NCI-H748 treated with DMSO at 0.1 percent for 48 hours (cell line): ENCODE data around the gene FOXP1.
A peak's percentile ranks its signal among the peaks of the same experiment; 100 is the strongest.

Experiments used
- DNase-seq: peaks from one replicate; lab custom pipeline; 2025; lab: John Stamatoyannopoulos, UW

FOXP1 gene

DNA sequence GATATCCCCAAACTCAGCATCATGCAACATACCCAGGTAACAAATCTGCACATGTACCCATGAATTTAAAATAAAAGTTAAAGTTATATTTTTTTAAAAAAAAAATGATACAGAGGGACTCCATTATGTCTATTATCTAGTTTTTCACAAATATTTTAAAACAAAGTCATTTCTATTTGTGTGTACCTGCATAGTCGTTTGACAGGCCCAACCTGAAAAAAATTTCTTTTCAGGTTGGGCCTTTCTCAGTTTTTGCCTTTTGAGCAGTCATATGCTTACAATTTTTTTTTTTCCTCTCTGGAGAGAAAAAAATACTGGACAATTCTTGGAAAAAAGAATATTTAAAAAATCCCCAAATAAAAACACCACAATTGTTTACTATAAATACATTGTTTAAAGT, 459.5 kb downstream of the FOXP1 start:
- DNase-seq = no peak

DNA sequence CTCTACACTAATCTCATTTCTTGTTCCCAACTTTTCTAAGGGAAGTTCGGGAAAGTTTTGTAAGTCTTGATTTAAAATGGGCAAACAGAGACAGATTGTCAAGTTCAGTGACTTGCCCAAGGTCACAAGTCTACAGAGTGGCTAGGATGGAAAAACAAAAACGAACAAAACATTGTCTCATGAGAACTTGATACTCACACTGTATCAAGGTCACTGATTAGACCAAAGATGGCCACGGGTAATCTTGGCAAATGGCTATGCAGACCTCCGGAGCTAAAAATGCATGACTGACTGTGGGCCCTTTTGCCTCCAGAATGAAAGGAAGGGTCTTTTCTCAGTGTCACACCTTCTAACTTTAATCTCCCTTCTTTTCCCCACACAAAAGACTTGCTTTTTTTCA, 460.9 kb downstream of the FOXP1 start:
- DNase-seq = no peak

DNA sequence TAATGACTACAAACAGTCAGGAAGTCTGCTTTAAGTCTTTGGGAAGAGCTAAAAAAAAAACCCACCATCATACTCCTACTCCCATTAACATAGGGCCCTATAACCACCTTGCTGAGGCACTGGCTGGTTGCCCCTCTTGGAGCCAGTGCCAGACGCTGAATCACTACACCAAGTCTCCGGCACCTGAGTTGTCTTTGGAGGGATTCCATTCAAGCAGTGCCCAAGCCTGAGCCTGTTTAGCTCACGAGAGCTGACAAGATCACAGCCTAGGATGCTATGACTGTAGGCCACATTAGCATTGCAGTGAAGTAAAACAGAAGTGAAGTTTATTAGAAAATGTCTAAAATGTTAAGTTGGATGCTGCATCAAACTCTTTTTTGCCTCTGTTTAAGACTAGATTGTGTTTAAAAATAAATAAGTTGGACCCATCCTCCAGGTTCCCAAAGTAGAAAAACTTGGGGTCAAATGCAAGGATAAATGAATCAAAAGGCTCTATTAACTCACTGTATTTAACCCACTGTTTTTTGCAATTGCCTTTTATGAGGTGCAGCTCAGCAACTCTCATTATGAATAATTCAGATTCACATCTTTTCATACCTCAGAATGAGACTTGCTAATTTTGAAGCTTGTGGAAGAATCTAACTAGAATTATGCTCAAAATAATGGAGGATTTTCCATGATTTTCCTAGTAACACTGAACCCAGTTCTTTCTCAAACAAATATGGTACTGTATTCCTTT, 461.9 kb downstream of the FOXP1 start:
- no peak for DNase-seq

DNA sequence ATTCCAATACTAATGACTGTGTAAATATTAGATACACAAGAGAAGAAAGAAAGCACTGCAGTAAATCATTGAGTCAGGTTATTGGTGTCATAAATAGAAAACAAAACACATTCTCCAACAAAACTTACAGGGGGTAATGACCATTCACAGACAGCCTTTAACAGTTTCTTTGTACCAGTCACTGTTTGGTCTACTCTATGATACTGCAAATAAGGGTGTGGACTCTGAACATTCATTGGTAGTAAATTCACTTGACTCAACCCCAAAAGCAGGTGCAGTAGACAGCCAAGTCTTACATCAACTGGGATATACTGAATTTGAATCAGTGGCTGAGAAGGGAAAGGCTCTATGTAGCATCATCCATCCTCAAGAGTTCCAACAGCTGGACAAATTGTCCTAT, 463.5 kb downstream of the FOXP1 start:
- peak; percentile 48 for DNase-seq

DNA sequence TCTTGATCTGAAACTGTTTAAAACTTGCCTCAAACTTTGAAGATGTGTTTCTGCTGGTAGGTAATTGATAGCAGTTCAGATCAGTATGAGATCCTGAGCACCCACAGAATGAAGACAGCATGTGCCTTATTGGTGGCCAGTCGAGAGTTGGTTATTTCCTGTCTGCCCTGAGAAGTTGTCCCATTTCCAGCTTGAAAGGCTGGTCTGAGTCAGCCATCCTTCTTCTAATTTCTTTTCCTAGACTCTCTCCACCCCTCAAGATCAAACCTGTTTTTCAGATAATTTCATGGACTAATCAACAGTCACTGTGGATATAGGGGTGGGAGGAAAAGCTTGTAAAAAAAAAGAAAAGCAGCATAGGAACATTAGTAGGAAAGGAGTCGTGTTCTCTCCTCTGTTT, 464.4 kb downstream of the FOXP1 start:
- no peak for DNase-seq

DNA sequence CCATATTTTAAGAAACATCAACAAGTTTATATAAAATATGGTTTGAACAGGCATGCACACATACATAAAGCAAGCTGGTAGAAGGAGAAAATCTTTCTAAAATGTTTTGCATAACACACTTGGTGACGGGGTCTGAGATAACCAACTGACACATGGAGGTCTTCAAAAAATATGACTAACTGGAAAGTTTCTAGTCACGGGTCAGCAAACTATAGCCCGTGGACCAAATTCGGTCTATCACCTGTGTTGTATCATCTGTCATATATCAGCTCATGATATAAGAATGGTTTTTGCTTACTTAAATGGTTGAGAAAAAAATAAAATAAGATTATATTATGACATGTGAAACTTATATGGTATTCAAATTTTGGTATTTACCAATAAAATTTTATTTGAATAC, 465.1 kb downstream of the FOXP1 start:
- DNase-seq = no peak

DNA sequence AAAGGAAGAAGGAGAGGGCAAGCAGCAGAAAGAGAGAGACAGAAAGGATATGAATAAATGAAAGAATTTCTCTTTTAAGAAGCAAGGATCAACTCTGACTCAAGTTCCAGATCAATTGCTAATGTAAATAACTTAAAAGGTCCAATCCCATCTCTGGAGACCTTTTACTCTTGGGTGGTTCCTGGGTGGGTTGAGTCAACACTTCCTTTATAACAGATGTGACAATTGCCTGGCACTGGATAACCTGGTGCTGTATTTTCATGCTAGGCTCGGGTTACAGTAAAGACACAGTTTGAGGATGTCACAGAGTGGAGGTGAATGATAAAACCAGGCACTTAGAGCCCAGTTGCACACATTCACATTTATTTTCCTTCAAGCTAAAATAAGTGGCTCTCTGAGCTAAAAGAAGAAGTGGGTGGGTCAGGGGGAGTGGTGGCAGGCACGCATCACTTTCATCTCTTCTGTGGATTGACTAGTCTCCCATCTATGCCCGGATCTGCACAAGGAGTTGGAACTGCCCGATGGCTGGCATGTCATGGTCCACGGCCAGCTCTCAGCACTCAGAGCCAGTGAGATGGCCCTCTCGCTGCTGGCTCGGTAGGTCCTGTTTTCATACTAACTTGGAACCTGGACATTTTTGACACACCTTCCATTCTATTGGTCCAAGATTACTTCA, 465.8 kb downstream of the FOXP1 start:
- DNase-seq = peak; percentile 65

DNA sequence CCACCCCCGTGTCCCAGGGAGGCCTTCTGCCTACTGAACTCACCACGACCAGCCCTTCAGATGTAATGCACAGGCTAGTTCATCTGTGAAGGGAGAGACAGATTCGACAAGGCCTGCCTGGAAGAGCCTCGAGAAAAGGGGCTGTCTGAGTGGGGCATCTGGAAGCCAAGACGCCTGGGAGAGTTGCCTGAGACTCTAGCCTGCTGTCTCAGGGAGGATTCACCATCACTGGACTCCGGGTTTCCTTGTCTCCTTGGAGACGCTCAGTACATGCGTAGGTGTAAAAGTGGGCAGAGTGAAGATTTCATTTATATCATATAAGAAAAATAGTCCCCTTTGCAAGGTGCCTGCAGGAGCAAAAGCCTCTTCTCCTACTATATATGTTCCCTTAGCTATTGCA, 468.9 kb downstream of the FOXP1 start:
- DNase-seq = no peak

DNA sequence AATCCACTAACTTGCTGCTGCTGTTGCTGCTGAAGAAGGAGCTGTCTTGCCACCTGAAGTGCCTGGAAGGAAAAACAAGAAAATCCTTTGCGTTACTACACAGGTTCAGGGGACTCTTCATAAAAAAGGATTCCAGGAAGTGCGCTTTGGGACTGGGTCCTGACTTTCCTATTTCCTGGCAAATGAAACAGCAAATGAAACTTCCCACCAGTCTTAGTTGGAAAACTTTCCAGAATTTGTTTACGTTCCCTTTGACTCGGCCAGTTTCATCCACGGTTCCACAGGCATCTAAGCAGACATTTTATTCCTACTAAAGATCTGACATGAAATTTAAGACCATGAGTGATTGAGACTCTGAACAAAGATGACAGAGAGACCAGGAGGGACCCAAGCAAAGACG, 471.0 kb downstream of the FOXP1 start:
- no peak for DNase-seq

DNA sequence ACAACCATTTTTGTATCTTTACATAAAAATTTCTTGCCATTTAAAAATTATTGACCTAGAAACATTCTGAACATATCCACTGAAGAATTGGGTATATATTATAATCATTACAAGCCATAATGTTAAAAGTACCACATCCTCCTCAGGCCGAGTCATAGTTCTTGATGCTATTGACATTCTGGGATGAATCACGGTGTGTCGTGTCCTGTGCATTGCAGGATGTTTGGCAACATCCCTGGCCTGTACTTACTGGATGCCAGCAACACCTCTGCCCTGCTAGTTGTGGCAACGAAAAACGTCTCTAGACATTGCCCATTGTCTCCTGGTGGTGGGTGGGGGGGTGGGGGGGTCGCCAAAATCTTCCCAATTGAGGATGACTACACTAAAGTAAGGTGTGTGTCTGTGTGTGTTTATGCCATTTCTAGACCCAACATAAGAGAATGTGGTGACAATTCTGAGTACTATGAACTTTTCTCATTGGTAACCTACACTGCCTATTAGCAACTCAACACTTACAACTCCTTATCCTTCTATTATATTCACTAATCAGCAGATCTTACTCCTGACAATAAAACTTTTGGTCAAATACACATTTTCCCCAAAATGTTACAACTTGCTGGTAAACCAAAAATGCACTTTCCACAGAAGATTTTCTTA, 471.6 kb downstream of the FOXP1 start:
- no peak for DNase-seq

DNA sequence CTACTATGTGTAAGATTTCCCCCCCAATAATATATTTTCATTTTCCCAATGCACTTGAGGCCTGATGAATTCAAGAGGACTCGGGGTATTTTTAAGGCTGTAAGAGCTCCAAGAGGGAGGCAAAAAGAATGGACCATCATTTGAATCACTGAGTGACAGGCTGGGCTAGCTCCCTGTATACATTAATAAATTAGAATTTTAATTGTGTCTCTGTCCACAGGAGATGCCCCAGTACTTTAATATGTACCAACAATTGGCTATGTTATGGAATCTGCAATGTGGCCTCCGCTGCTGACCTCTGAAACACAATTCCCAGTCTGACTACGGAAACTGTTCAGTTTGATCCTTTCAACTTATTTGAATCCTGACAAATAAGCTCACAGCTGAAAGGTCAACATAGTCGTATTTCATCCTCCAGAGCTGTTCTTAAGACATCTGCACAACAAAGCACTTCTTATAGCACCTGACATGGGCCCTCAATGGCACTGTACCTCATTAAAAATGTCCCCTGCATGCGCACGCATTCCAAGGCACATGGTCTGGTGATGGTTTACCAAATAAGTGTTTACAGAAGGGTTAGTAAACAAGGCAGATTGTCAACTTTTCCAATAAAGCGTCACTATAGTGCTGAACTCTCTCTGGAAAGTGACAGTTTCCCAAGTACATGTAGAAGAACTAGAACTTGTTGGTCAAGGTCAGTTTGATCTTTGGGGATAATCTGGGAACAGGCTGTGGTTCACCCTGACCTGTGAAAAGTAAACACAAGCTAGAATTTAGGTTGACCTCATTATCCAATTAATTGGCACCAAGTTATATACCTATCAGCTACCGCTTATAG, 472.9 kb downstream of the FOXP1 start:
- DNase-seq = no peak

DNA sequence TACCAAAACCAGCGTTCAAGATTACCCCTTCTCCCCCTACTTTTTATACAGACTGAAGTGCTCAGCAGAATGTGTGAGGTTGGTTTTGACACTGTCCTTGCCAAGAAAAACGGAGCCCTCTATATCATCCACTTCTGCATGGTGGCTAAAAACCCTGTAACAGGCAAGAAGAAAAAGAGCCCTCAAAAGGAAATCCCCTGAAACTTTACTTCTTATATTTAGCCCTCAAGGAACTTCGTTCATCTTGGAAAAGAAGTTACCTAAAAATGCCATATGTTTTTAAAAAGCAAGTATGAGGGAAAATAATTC, 473.6 kb downstream of the FOXP1 start:
- no peak for DNase-seq

DNA sequence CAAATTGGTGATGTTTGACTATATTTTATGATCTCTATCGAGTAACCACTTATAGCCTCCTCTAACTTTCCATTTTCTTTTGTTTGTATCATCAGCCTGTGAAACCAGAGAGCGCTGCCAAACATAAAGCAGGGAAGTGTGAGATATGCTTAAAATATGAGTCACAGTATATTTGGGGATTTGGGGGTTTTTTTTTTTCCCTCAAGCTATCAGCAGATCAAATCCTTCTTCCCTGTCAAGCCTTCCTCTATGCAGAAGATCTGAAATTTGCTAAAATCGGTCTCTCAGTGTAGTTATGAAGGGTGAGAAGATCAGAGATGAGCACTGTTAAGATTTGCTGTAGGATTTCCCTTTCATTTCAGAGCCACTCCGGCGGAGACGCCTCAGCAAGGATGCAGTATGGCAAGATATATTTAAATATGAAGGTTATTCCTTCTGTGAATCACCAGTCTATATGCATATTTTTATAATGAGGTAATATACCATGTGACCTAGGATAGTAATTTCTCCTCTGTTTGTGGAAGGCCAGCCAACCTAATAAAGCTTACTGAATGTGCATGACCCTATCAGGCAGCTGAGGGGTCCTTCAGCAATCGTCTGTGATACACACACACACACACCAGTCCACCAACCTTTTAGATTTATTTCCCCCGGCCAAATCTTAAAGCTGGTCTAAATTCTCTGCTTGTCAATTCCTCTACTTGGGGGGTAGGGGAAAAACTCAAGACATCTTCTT, 474.1 kb downstream of the FOXP1 start:
- no peak for DNase-seq

DNA sequence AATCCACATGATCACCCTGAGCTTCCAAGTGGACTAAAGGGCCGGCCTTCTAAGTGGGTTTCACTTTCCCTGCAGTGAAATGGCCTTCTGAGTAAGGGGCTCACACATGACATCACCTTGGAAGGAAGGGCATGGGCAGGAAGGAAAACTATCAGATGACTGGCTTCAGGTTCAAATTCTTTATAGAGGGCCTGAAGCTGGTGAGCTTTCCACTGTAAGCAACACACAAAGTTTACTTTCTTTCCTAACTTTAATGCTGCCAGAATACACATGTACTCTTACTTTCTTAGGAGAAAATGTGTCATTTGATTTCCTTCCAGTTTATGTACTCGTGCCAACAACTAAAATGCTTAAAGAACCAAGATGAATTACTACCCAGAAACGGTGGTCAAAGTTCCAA, 475.6 kb downstream of the FOXP1 start:
- no peak for DNase-seq

DNA sequence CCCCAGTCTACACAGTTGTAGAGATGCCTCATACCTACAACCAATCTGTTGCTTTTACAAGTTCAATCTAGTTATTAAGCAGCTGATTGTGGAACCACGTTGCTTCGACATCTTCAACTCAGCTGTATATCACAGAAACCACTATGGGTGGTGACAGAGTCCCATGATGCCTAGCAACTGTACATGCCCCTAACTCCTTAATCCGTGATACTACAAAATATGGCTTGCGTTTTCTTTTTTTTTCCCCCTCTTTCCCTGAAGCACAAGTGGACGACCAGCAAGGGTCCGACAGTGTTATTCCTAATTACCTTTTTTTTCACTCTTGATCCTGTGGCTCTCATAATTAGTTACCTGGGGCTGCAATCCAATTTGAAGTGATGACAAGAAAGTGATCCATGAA, 478.6 kb downstream of the FOXP1 start:
- DNase-seq = peak; percentile 19

DNA sequence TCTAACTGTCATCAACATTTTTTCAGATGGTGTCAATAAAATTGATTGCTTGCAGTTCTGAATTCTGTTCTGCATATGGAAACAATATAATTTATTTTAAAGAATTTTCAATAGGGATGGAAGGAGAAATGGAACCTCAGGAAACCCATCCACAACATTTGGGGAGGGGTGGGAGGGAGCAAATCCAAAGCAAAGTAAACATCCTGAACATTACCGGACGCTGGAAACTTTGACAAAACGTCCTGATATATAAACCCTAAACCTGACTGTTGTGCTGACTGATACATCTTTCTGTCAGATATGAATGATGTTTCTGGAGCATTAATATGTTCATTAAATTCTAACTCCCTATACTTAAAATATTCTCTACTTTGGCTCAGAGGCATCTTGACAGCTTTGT, 479.0 kb downstream of the FOXP1 start:
- no peak for DNase-seq

DNA sequence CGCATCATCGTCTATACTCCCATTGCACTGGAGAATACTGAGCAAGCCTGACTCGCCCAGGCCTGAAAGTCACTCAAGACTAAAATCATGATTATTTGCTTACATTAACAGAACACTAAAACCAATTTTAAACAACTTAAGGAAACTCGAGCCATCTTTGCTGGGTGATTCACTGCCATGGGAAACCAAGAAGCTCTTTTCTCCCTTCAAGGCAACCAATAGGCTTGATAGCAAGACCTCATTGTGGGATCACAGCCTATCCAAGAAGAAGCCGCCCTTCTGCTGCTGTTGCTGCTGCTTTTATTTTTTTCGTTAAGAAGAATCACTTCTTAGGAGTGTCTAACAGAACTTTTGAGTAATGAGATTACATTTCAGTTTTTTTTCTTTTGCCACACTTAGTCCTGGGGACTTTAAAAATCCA, 479.4 kb downstream of the FOXP1 start:
- DNase-seq = no peak

DNA sequence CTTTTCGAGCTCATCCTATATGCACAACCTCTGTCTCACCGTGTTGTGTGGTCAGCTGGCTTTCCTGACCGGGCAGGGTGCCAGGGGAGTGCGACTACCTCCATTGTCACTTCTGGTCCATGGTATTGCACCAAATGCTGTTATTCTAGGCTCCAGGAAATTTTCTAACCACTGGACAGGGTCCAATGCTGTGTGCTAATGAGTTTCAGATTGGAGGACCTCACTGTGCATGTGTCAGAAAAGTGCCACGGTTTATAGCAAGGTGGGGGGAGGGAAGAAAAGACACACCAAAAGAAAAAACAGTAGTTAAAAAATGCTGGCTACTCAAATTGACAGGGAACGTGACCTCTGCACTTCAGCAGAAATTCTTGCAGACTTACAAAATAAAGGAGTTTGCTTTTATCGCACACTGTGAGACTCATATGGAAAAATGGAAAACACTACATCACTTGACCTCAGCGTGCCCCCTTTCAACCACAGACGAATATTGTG, 480.1 kb downstream of the FOXP1 start:
- peak; percentile 60 for DNase-seq

DNA sequence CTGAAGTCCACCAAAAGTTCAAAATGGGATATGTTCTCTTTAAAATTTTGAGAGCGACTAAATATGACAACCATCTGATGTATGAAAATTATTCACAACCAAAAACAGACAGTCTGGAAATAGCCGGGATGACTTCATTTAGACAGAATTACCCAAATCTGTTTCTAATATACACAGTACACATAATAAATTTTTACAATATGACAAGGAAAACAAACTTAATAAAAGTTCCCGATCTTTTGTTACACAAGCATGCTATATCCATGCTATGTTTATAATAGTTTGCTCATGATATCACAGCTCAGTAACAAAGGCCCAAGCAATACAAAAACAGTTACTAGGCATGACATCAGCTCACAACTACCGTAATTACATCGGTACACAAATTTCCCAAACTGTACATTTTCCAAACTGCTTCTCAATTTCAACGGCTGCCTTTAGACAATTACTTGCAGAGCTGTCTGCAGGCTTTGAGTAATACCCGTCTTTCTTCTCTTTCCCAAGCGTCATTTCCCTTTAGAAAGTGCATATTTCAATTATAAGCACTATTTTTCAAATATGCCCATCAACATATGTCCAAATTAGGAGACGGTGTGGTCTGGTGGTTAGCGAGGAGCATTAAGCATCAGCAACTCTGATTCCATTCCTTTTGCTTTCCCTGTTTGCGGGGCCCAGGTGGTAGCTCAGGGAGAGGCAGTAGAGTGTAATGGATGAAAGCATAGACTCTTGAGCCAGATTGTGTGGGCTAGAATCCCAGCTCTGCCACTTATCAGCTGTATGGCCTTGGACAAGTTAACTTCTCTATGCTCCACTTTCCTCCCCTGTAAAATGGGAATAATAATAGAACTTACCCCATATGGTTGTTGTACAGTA, 481.2 kb downstream of the FOXP1 start:
- peak; percentile 75 for DNase-seq

DNA sequence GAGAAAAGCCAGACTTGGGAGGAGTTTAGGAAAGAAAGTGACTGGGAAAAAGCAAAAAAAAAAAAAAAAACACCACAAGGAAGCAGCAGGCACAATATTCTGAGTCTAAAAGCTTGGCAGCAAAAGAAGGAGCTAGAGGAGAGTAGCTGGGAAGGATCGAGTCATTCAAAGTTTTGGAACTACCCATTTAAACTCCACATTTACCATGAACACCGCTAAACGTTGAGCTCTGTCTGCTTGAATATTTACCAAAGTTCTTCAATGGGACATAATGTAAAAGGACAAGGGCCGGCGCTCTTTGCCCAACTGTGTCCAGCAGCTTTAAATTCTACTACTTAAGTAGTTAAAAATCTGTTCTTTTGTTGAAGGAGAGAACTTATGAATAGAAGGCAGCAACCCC, 481.9 kb downstream of the FOXP1 start:
- no peak for DNase-seq

DNA sequence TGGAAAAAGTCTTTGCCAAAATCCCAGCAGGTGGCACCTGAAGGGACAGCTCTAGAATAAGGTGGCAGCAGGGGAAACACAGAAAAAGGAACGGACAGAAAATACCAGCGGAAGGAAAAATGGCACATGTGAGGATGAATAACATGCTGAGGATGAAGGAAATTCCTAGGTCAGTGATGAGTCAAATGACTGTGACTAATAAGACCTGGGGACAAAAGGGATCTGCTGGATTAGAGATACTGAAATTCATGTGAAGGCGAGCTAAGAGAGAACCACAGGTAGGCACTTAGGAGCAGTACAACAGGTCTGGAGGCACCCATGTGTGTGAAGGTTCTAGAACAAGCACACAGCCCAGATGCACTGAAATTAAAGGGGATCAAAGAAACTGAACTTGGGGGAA, 482.5 kb downstream of the FOXP1 start:
- no peak for DNase-seq
